Omental fat pad (tissue), 4 donors: Measurements from ENCODE around the gene KCNE1. TPM values are rescaled to one million over a fixed set of nuclear protein-coding genes. Genes with fewer than 3 reads are reported as not detected.
A peak's percentile ranks its signal among the peaks of the same experiment; 100 is the strongest.

ENCODE experiments used
- ATAC-seq: fragments of 150-250 bp; one replicate; pipeline ENCODE4 v1.9.1; 2016; ENCODE audit warnings: mild to moderate bottlenecking, moderate library complexity; ENCODE audit not compliant: low FRiP score
- DNase-seq: peaks from one replicate; pipeline ENCODE4 v3.0.0-alpha.2; 2019; ENCODE audit warnings: low spot score
- CTCF ChIP-seq, 3 donors: fragments of 450-650 bp; IDR thresholded peaks; one replicate each; pipeline ENCODE4 v1.5.1; 2016 to 2017; ENCODE audit warnings: antibody characterized with exemption in 3 of 3, mild to moderate bottlenecking in 3 of 3, moderate library complexity in 2 of 3
- total RNA-seq, 4 donors: library from RNA; depleted of rRNA; stranded (reverse); fragments of >200 nt; gene quantifications; one replicate each; pipeline ENCODE4 v1.1.0, GENCODE V29; 2016

Gene KCNE1
- total RNA-seq, 4 donors from 2014 or later, result 3.2 to 14.8 (median 12.1) TPM

DNA sequence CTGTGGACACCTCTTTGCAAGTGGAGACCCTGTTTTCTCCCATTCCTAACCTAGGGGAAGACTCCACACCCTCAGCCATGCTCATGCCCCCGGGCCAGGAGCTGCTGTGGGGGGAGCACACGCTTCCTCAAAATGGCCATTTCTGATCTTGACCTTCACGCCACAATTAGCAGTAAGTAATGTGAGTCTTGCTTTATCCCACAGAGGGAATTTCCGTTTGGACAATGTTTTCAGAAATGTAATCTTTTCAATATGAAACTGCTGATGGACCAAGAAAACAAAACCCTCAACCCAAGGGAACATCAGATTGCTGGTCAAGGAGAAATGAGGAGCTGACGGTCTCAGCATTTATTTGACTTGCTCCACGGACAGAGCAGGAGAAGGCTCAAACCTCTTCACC lies 8.3 kb upstream of the KCNE1 start:
- no peak for TF ChIP-seq CTCF (IDR thresholded peaks at IDR 0.05)
- ATAC-seq (no peak), DNase-seq (no peak)

- TF ChIP-seq CTCF (IDR thresholded peaks at IDR 0.05), result no peak
- DNase-seq, result no peak
- ATAC-seq, result no peak
Observed at GRCh38 chr21:34519694-34520093, 7.7 kb upstream of the KCNE1 start.

- ATAC-seq (no peak), DNase-seq (no peak)
- no peak for TF ChIP-seq CTCF (IDR thresholded peaks at IDR 0.05)
Observed at GRCh38 chr21:34519016-34519415, 7.0 kb upstream of the KCNE1 start.

DNA sequence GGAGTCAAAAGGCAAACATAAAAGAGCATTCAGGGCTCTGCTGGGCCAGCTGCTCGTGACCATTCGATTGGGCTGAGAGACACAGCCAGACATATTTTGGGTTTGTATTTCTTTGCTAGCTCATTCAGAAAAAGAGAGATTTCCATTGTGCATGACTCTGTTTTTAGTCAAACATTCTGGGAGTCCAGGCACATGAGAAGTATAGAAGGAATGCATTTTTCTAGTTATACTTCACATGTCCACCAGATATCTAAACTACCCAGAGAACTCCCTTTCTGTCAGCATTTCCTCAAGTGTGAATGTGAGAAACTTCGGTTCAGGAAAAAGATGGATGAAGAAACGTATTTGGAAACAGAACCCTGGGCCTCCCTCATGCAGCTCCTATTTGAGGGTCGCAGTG lies 6.3 kb upstream of the KCNE1 start:
- no peak for ATAC-seq
- DNase-seq, result no peak
- no peak for TF ChIP-seq CTCF (IDR thresholded peaks at IDR 0.05)

DNA sequence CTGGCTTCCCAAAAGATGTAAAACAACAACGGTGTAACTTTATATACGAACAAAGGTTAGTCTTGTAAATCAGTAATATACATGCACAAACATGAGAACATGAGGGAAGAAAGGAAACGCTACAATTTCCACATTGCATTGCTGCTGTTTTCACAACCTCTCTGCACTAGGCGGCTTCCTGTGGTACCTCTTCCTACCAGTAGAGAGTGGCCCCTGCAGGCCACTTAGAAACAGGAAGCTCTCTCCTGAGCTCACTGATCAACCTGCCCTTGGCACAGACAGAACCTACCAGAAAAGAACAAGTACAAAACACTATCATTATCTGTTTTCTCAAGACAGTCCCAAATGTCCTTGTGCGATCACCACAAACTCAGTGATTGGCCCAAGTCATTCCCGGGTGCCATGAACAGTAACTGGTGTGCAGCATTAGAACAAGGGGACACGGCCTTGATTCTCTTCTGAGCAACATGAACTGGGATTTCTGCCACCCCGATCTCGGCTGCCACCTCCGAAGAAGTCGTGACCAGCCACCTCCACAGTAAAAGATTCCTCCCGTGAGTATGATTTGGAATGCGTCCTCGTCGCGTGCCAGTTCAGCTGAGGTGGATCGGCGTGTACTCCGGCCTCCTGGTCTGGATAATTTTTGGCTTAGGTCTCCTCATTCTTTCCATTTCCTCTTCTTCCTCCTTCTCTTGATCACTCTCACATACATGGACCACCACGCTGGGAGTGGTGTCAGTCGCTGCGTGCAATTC lies 5.7 kb upstream of the KCNE1 start:
- no peak for TF ChIP-seq CTCF (IDR thresholded peaks at IDR 0.05)
- ATAC-seq (no peak), DNase-seq (no peak)

DNA sequence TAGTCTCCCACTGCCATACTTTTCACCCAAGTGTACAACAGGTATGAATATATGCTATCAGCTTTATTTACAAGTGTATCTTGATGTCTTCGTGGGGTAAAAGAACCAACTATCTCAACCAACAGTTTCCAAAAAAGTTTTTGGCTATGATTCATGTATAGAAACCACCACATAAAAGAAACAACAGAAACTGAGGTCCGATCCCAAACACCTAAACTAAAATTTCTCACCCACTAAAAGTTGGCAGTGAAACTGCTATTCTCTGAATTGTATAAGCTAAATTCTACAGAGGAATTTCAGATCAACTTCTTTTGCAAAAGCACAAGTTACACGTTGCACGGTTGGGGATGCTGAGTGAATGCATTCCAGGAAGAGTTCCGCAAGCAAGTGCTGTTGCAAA lies 5.0 kb upstream of the KCNE1 start:
- DNase-seq (no peak), ATAC-seq (no peak)
- no peak for TF ChIP-seq CTCF (IDR thresholded peaks at IDR 0.05)

DNA sequence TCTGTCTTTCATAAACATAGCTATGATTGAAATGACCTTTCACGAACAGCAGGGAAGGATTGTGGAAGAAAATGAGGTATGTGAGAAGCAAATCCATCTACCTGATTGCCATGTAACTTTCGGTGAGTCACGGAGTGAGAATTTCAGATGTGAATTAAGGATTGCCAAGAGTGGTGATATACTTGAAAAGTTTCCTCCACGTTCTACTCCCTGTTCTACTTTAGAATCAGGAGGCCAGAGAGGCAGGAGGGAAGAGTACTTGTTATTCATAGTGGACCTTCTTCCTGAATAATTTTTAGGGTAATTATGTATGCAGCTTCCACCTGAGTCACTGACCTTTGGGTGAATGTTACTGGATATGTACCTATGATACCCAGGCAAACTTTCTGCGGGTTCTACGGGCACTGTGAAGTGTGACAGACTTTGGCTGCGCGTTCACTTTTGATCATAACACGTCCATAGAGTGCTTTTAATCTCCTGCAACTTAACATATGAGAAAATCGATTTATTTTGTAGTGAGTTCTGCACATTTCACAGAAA lies 2.6 kb upstream of the KCNE1 start:
- no peak for TF ChIP-seq CTCF (IDR thresholded peaks at IDR 0.05)
- DNase-seq (no peak), ATAC-seq (peak; percentile 47)
